ENCODE results near the gene LRMDA. TPM values are rescaled to one million over a fixed set of nuclear protein-coding genes. Genes with fewer than 3 reads are reported as not detected.

LRMDA gene
- total and polyA plus RNA-seq, 2 of the 13 experiments (the other 11 are each of a cell fraction or from before 2014, with no cell fraction given), result 13.4 to 22.0 TPM

GRCh38 chr10:76138286-76138685 lies 706.9 kb downstream of the LRMDA start:
- intact Hi-C loops (cut with micrococcal nuclease; ENCODE audit: unreplicated experiment), result no loop called here

More at GRCh38 chr10:76138286-76138685, 706.9 kb downstream of the LRMDA start:
- Histone ChIP-seq H3K4me3 (replicated peaks in 1 of 3; ENCODE audit: insufficient read depth in 1 of 3, low read depth in 2 of 3, low read length in 3 of 3) (no peak overlapping the region), H4K20me1 (ENCODE audit: insufficient read depth, low read length) (no peaks in the 10 kb centered on the region), H2AFZ (ENCODE audit: low read length) (no peak overlapping the region), H3K4me2 (ENCODE audit: low read depth, low read length) (no peak overlapping the region), H3K79me2 (ENCODE audit: insufficient read depth, low read length) (no peaks in the 10 kb centered on the region), H3K9me3 (ENCODE audit: low read length) (no peaks in the 10 kb centered on the region), H3K9ac (ENCODE audit: insufficient read depth, low read depth, low read length) (no peak overlapping the region), H3K27ac (ENCODE audit: extremely low read length, insufficient read depth, low read length) (no peak overlapping the region), H3K36me3 (replicated peaks in 1 of 2; ENCODE audit: control insufficient read depth in 1 of 2, insufficient read depth in 2 of 2, low read length in 2 of 2) (no peaks in the 10 kb centered on the region), H3K4me1 (ENCODE audit: insufficient read depth, low read length) (no peaks in the 10 kb centered on the region), H3K27me3 (ENCODE audit: control insufficient read depth in 1 of 2, insufficient read depth in 2 of 2, low read length in 2 of 2) (no peaks in the 10 kb centered on the region)
- TF ChIP-seq ZNF264 (CRISPR knock-in tag; IDR thresholded peaks at IDR 0.05) (no peak), CEBPZ (IDR thresholded peaks at IDR 0.05; ENCODE audit: low read length) (no peak), GATAD1 (CRISPR knock-in tag; IDR thresholded peaks at IDR 0.05) (no peak), FOXO1 (CRISPR knock-in tag; IDR thresholded peaks at IDR 0.05) (no peak), KAT7 (CRISPR knock-in tag; IDR thresholded peaks at IDR 0.05; ENCODE audit: borderline replicate concordance) (no peak), ZNF143 (CRISPR knock-in tag; IDR thresholded peaks at IDR 0.05) (no peak), ZNF543 (CRISPR knock-in tag; IDR thresholded peaks at IDR 0.05) (no peak), ETV5 (CRISPR knock-in tag; IDR thresholded peaks at IDR 0.05; ENCODE audit: borderline replicate concordance) (no peak), ZNF501 (CRISPR knock-in tag; IDR thresholded peaks at IDR 0.05) (no peak), POLR2AphosphoS5 (IDR thresholded peaks at IDR 0.05; ENCODE audit: low read depth, low read length) (no peak), ZKSCAN5 (CRISPR knock-in tag; IDR thresholded peaks at IDR 0.05) (no peak), BATF2 (CRISPR knock-in tag; IDR thresholded peaks at IDR 0.05) (no peak), ZNF44 (CRISPR knock-in tag; IDR thresholded peaks at IDR 0.05) (no peak), NR0B2 (CRISPR knock-in tag; IDR thresholded peaks at IDR 0.05) (no peak)
- POLR2A ChIA-PET, result no interaction called here
- DNase-seq (ENCODE audit: low spot score), result no peak
- BruUV-seq (replicated peaks), result no TSS peak
- CTCF ChIA-PET (ENCODE audit: low intra/inter-chr PET ratio, low total read pairs), result no interaction called here
- ATAC-seq, result no peak
- in situ Hi-C loops (cut with HindIII; ENCODE audit: extremely low pct_ligation_motif_present, low pct_unique_long_range_greater_than_20kb), result no loop called here
- no peak for FAIRE-seq
- WGBS (ENCODE audit: low lambda C conversion rate), result 100% methylated on average over 2 of the region's 2 CpGs

All from HepG2 (cell line).